Fibroblast of villous mesenchyme (primary cell): Measurements from ENCODE around the gene CYTH2. TPM values are rescaled to one million over a fixed set of nuclear protein-coding genes. Genes with fewer than 3 reads are reported as not detected.
"Not testable (repeated sequence)": the region's sequence is repeated elsewhere in the genome, so short reads cannot be mapped to it uniquely, and the experiment has no call there.

ENCODE experiments used
- DNase-seq: peaks from one replicate; pipeline ENCODE4 v3.0.0-alpha.2; 2010; ENCODE audit warnings: low read depth
- H3K4me3 ChIP-seq: 2 replicates; pipeline ENCODE4 v1.5.1; 2011; ENCODE audit warnings: low read depth, mild to moderate bottlenecking, low read length
- CTCF ChIP-seq: IDR thresholded peaks from 2 replicates; pipeline ENCODE4 v1.5.1; 2012; ENCODE audit warnings: low read depth, mild to moderate bottlenecking, low read length; ENCODE audit not compliant: insufficient read depth
- total RNA-seq: library from RNA; depleted of rRNA; stranded (reverse); fragments of >200 nt; gene quantifications from 2 replicates; pipeline ENCODE4 v1.2.3, GENCODE V29; 2012

CYTH2 gene
- total RNA-seq, 1 donor: 31.1 TPM

- TF ChIP-seq CTCF: no peak
- no peak overlapping the region for H3K4me3 ChIP-seq
- no peak for DNase-seq
Measured at GRCh38 chr19:48487544-48487943, 18.4 kb downstream of the CYTH2 start.

GRCh38 chr19:48487948-48488347 is 18.8 kb downstream of the CYTH2 start:
- no peak for TF ChIP-seq CTCF
- DNase-seq: no peak
- no peak overlapping the region for H3K4me3 ChIP-seq

GRCh38 chr19:48488478-48488877 is 19.3 kb downstream of the CYTH2 start:
- H3K4me3 ChIP-seq, DNase-seq: not testable (repeated sequence)

- DNase-seq: peak; percentile 54
- peak; percentile 93 for TF ChIP-seq CTCF
- no peak overlapping the region for H3K4me3 ChIP-seq
Measured at GRCh38 chr19:48489608-48490216, 20.5 kb downstream of the CYTH2 start.

GRCh38 chr19:48490981-48491792 is 22.0 kb downstream of the CYTH2 start:
- DNase-seq: no peak
- no peak for TF ChIP-seq CTCF
- H3K4me3 ChIP-seq: no peak overlapping the region

GRCh38 chr19:48491793-48492123 is 22.6 kb downstream of the CYTH2 start:
- H3K4me3 ChIP-seq: no peak overlapping the region
- DNase-seq: no peak
- no peak for TF ChIP-seq CTCF

GRCh38 chr19:48492925-48493717 is 24.0 kb downstream of the CYTH2 start:
- TF ChIP-seq CTCF: no peak
- DNase-seq: peak; percentile 98
- H3K4me3 ChIP-seq: peak overlapping the region; percentile 64
